NCI-H1417 treated with DMSO at 0.1 percent for 48 hours (cell line): ENCODE results near the gene MTERF2.

ENCODE experiments used
- DNase-seq: peaks from one replicate; lab custom pipeline; 2025; lab: John Stamatoyannopoulos, UW

Gene MTERF2

GRCh38 chr12:106953352-106954250, 33.3 kb downstream of the MTERF2 start:
- no peak for DNase-seq

GRCh38 chr12:106950591-106950990, 36.4 kb downstream of the MTERF2 start:
- no peak for DNase-seq

GRCh38 chr12:106947461-106947860, 39.5 kb downstream of the MTERF2 start:
- no peak for DNase-seq

- DNase-seq, result no peak
These were observed 41.6 kb downstream of the MTERF2 start for GRCh38 chr12:106945261-106945851.

- no peak for DNase-seq
These were observed 44.2 kb downstream of the MTERF2 start for GRCh38 chr12:106942775-106943174.

- no peak for DNase-seq
These were observed 45.3 kb downstream of the MTERF2 start for GRCh38 chr12:106941481-106942156.

- no peak for DNase-seq
These were observed 52.7 kb downstream of the MTERF2 start for GRCh38 chr12:106934277-106934676.
